H1 (cell line): Measurements from ENCODE around the gene PPP3CB.

Experiments
- BACH1 ChIP-seq: IDR thresholded peaks from 2 replicates; pipeline ENCODE4 v1.6.1; 2012; ENCODE audit warnings: low read length, improper control_type of control experiment
- BCL11A ChIP-seq, 2 experiments: IDR thresholded peaks; one replicate each; pipeline ENCODE4 v1.6.1; 2011; ENCODE audit warnings: low read depth in 2 of 2, low read length in 2 of 2, mild to moderate bottlenecking in 2 of 2
- CBX8 ChIP-seq: fragments of 300-800, 300-1000 bp; sonication (generic); IDR thresholded peaks from 2 replicates; pipeline ENCODE4 v1.7.1; 2016; ENCODE audit warnings: low read depth, low read length, borderline replicate concordance
- EZH2 ChIP-seq: fragments of 200-600 bp; sonication (generic); IDR thresholded peaks from 2 replicates; pipeline ENCODE4 v1.7.1; 2012; ENCODE audit warnings: low read depth, mild to moderate bottlenecking, moderate library complexity, low read length, inconsistent platforms; ENCODE audit not compliant: severe bottlenecking
- JUND ChIP-seq: IDR thresholded peaks from 2 replicates; pipeline ENCODE4 v1.6.1; 2011; ENCODE audit warnings: mild to moderate bottlenecking, improper control_type of control experiment, low read length
- KDM5A ChIP-seq: fragments of 200-600 bp; IDR thresholded peaks from 2 replicates; pipeline ENCODE4 v1.7.1; 2012; ENCODE audit warnings: mild to moderate bottlenecking, low read length, inconsistent platforms, mixed read lengths
- POLR2A ChIP-seq, 2 experiments: IDR thresholded peaks; 1 replicate in 1 of 2; 2 replicates in 1 of 2; pipeline ENCODE4 v1.6.1; 2011; ENCODE audit warnings: low read depth in 2 of 2, low read length in 2 of 2, mild to moderate bottlenecking in 2 of 2; ENCODE audit errors: control extremely low read depth in 1 of 2
- POLR2AphosphoS5 ChIP-seq: IDR thresholded peaks from 2 replicates; pipeline ENCODE4 v1.6.1; 2011; ENCODE audit warnings: low read depth, low read length
- RFX5 ChIP-seq: IDR thresholded peaks from 2 replicates; pipeline ENCODE4 v1.6.1; 2011; ENCODE audit warnings: low read depth, low read length, improper control_type of control experiment, borderline replicate concordance
- RXRA ChIP-seq: IDR thresholded peaks from 2 replicates; pipeline ENCODE4 v1.6.1; 2011; ENCODE audit warnings: low read depth, mild to moderate bottlenecking, low read length, moderate library complexity; ENCODE audit not compliant: insufficient read depth
- SIN3A ChIP-seq, 2 experiments: IDR thresholded peaks in 1 of 2; conservative IDR thresholded peaks in 1 of 2; 2 replicates each; pipeline ENCODE4 v1.6.1; 2011 to 2012; ENCODE audit warnings: low read length in 2 of 2, improper control_type of control experiment in 1 of 2, low read depth in 1 of 2, mild to moderate bottlenecking in 1 of 2
- SP1 ChIP-seq: IDR thresholded peaks from 2 replicates; pipeline ENCODE4 v1.6.1; 2011; ENCODE audit warnings: low read depth, low read length
- ZNF274 ChIP-seq: IDR thresholded peaks from 2 replicates; pipeline ENCODE4 v1.7.0; 2012; ENCODE audit warnings: low read length, borderline replicate concordance; ENCODE audit errors: extremely low read depth
- TF ChIP-seq, protein P1 (sequence below), 3 experiments: IDR thresholded peaks; 1 replicate in 2 of 3; 2 replicates in 1 of 3; pipeline versions ENCODE4 v1.5.1 to v1.6.1; 2011; ENCODE audit warnings: low read length in 3 of 3, mild to moderate bottlenecking in 3 of 3, inconsistent platforms in 2 of 3, low read depth in 1 of 3, moderate library complexity in 1 of 3; ENCODE audit not compliant: insufficient read depth in 1 of 3; ENCODE audit errors: control extremely low read depth in 1 of 3

DNA sequence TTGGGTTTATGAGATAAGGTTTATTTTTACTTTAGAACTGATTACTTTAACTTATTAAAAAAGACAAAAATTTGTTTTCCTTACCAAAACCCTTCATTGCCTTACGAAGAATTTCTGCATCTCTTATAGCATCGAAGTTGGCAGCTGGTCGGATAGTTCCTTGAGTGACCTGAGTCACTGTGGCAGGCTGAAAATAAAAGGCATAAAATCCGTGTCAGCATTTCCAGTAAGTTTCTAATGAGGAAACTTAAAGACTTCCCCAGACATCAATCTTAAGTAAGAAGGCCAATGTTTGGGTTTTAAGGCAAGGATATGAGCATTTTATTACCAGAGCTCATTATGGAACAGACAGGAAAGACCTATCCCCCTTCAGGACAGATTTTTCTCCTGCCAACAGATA is 107.6 kb downstream of the PPP3CB start:
- TF ChIP-seq, protein P1, sequence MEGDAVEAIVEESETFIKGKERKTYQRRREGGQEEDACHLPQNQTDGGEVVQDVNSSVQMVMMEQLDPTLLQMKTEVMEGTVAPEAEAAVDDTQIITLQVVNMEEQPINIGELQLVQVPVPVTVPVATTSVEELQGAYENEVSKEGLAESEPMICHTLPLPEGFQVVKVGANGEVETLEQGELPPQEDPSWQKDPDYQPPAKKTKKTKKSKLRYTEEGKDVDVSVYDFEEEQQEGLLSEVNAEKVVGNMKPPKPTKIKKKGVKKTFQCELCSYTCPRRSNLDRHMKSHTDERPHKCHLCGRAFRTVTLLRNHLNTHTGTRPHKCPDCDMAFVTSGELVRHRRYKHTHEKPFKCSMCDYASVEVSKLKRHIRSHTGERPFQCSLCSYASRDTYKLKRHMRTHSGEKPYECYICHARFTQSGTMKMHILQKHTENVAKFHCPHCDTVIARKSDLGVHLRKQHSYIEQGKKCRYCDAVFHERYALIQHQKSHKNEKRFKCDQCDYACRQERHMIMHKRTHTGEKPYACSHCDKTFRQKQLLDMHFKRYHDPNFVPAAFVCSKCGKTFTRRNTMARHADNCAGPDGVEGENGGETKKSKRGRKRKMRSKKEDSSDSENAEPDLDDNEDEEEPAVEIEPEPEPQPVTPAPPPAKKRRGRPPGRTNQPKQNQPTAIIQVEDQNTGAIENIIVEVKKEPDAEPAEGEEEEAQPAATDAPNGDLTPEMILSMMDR (IDR thresholded peaks at IDR 0.05; ENCODE audit: control extremely low read depth in 1 of 3, insufficient read depth in 1 of 3, low read depth in 1 of 3, low read length in 3 of 3), result no peak
- TF ChIP-seq BACH1, result no peak
- TF ChIP-seq RFX5, result no peak
- no peak for TF ChIP-seq POLR2A (IDR thresholded peaks at IDR 0.05; ENCODE audit: control extremely low read depth in 1 of 2, low read depth in 2 of 2, low read length in 2 of 2)
- TF ChIP-seq SP1, result no peak
- no peak for TF ChIP-seq POLR2AphosphoS5
- no peak for TF ChIP-seq EZH2
- TF ChIP-seq JUND, result no peak
- TF ChIP-seq ZNF274, result no peak
- no peak for TF ChIP-seq CBX8
- TF ChIP-seq KDM5A, result no peak
- TF ChIP-seq SIN3A (conservative IDR thresholded peaks at IDR 0.05 in 1 of 2, IDR thresholded peaks at IDR 0.05 in 1 of 2; ENCODE audit: low read depth in 1 of 2, low read length in 2 of 2), result no peak
- TF ChIP-seq RXRA, result no peak
- no peak for TF ChIP-seq BCL11A (IDR thresholded peaks at IDR 0.05; ENCODE audit: low read depth in 2 of 2, low read length in 2 of 2)
